Fibroblast of lung (primary cell): ENCODE results near the gene IDNK.

Experiments
- EZH2 ChIP-seq: IDR thresholded peaks from 2 replicates; pipeline ENCODE4 v1.5.1; 2012; ENCODE audit warnings: low read length, control low read depth, mild to moderate bottlenecking; ENCODE audit errors: missing control alignments
- TF ChIP-seq, protein P1 (sequence below), 2 donors: IDR thresholded peaks in 1 of 2; conservative IDR thresholded peaks in 1 of 2; 1 replicate in 1 of 2; 2 replicates in 1 of 2; pipeline ENCODE4 v1.5.1; 2011 to 2012; ENCODE audit warnings: low read length in 2 of 2, control low read depth in 1 of 2, inconsistent platforms in 1 of 2, low read depth in 1 of 2, mild to moderate bottlenecking in 1 of 2

DNA sequence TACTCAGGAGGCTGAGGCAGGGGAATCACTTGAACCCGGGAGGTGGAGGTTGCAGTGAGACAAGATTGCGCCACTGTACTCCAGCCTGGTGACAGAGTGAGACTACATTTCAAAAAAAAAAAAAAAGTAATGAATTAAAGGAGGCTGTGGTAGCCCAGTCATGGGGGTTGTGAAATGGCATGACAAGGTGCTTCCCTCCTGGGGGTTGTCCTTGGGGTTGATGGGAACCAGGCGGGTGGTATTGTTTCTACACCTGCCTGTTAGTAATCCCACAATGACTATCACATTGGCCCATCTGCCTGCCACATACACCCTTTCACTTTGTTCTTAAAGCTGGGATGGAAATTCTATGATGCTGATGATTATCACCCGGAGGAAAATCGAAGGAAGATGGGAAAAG, 5.6 kb downstream of the IDNK start:
- TF ChIP-seq, protein P1, sequence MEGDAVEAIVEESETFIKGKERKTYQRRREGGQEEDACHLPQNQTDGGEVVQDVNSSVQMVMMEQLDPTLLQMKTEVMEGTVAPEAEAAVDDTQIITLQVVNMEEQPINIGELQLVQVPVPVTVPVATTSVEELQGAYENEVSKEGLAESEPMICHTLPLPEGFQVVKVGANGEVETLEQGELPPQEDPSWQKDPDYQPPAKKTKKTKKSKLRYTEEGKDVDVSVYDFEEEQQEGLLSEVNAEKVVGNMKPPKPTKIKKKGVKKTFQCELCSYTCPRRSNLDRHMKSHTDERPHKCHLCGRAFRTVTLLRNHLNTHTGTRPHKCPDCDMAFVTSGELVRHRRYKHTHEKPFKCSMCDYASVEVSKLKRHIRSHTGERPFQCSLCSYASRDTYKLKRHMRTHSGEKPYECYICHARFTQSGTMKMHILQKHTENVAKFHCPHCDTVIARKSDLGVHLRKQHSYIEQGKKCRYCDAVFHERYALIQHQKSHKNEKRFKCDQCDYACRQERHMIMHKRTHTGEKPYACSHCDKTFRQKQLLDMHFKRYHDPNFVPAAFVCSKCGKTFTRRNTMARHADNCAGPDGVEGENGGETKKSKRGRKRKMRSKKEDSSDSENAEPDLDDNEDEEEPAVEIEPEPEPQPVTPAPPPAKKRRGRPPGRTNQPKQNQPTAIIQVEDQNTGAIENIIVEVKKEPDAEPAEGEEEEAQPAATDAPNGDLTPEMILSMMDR (conservative IDR thresholded peaks at IDR 0.05 in 1 of 2, IDR thresholded peaks at IDR 0.05 in 1 of 2; ENCODE audit: low read depth in 1 of 2, low read length in 2 of 2) = no peak
- no peak for TF ChIP-seq EZH2
